HepG2 (cell line): Measurements from ENCODE around the gene ADAMTS12. TPM values are rescaled to one million over a fixed set of nuclear protein-coding genes. Genes with fewer than 3 reads are reported as not detected.
A peak's percentile ranks its signal among the peaks of the same experiment; 100 is the strongest.

Experiments used
- DNMT3B ChIP-seq: conservative IDR thresholded peaks from 2 replicates; pipeline ENCODE4 v1.6.1; 2016; ENCODE audit warnings: missing biosample characterization, control low read depth
- EED ChIP-seq: sonication (generic); formaldehyde crosslinking; IDR thresholded peaks from 2 replicates; pipeline ENCODE4 v1.5.0; 2020; ENCODE audit warnings: mild to moderate bottlenecking, missing genetic modification reagents
- HCFC1 ChIP-seq: fragments of 150-350 bp; IDR thresholded peaks from 2 replicates; pipeline ENCODE4 v1.6.1; 2014; ENCODE audit warnings: low read depth, low read length
- JUN ChIP-seq: sonication (generic); formaldehyde crosslinking; IDR thresholded peaks from 2 replicates; pipeline ENCODE4 v1.4.0; 2020; ENCODE audit warnings: mild to moderate bottlenecking, missing genetic modification reagents
- KAT7 ChIP-seq: IDR thresholded peaks from 2 replicates; pipeline ENCODE4 v1.6.1; 2018; ENCODE audit warnings: borderline replicate concordance, missing compliant biosample characterization
- MEF2D ChIP-seq: sonication (generic); formaldehyde crosslinking; IDR thresholded peaks from 2 replicates; pipeline ENCODE4 v1.5.1; 2020; ENCODE audit warnings: mild to moderate bottlenecking, missing genetic modification reagents
- MNT ChIP-seq: fragments of 450-650 bp; IDR thresholded peaks from 2 replicates; pipeline ENCODE4 v1.6.1; 2016
- PLRG1 ChIP-seq: fragments of 450-650 bp; conservative IDR thresholded peaks from 2 replicates; pipeline ENCODE4 v1.6.1; 2016
- POLR2AphosphoS5 ChIP-seq: IDR thresholded peaks from 2 replicates; pipeline ENCODE4 v1.6.1; 2012; ENCODE audit warnings: low read depth, low read length
- RORA ChIP-seq: sonication (generic); formaldehyde crosslinking; IDR thresholded peaks from 2 replicates; pipeline ENCODE4 v1.5.0; 2020; ENCODE audit warnings: mild to moderate bottlenecking, missing genetic modification reagents, moderate library complexity
- SMAD1 ChIP-seq: sonication (generic); formaldehyde crosslinking; IDR thresholded peaks from 2 replicates; pipeline ENCODE4 v1.4.0; 2020; ENCODE audit warnings: missing genetic modification reagents, low read depth, mild to moderate bottlenecking, borderline replicate concordance
- SMAD3 ChIP-seq: sonication (generic); formaldehyde crosslinking; IDR thresholded peaks from 2 replicates; pipeline ENCODE4 v1.4.0; 2020; ENCODE audit warnings: missing genetic modification reagents
- SOX13 ChIP-seq, 3 experiments: fragments of 450-650 bp in 1 of 3; sonication (generic) in 1 of 3; formaldehyde crosslinking in 1 of 3; IDR thresholded peaks in 2 of 3; conservative IDR thresholded peaks in 1 of 3; 2 replicates each; pipeline versions ENCODE4 v1.5.0 to v1.6.1; 2016 to 2020; ENCODE audit warnings: antibody characterized with exemption in 1 of 3, mild to moderate bottlenecking in 1 of 3, missing compliant biosample characterization in 1 of 3, missing genetic modification reagents in 1 of 3, moderate library complexity in 1 of 3
- TBX3 ChIP-seq: fragments of 450-650 bp; IDR thresholded peaks from 2 replicates; pipeline ENCODE4 v1.6.1; 2017; ENCODE audit warnings: antibody characterized with exemption, mild to moderate bottlenecking, inconsistent platforms, borderline replicate concordance
- TCF7 ChIP-seq: sonication (generic); IDR thresholded peaks from 2 replicates; pipeline ENCODE4 v1.6.1; 2016; ENCODE audit warnings: antibody characterized with exemption, low read depth
- ZFP41 ChIP-seq: sonication (generic); formaldehyde crosslinking; IDR thresholded peaks from 2 replicates; pipeline ENCODE4 v1.4.0; 2020; ENCODE audit warnings: mild to moderate bottlenecking, missing genetic modification reagents, borderline replicate concordance
- ZFX ChIP-seq: sonication (generic); formaldehyde crosslinking; IDR thresholded peaks from 2 replicates; pipeline ENCODE4 v1.4.0; 2020; ENCODE audit warnings: mild to moderate bottlenecking, low read depth, missing genetic modification reagents, moderate library complexity
- ZNF136 ChIP-seq: sonication (generic); formaldehyde crosslinking; IDR thresholded peaks from 2 replicates; pipeline ENCODE4 v1.8.1; 2022; ENCODE audit warnings: low read depth, mild to moderate bottlenecking, moderate library complexity, missing genetic modification reagents
- ZNF362 ChIP-seq: sonication (generic); formaldehyde crosslinking; IDR thresholded peaks from 2 replicates; pipeline ENCODE4 v1.4.0; 2020; ENCODE audit warnings: missing genetic modification reagents, mild to moderate bottlenecking, borderline replicate concordance
- ZNF788 ChIP-seq: sonication (generic); formaldehyde crosslinking; IDR thresholded peaks from 2 replicates; pipeline ENCODE4 v1.5.0; 2020; ENCODE audit warnings: mild to moderate bottlenecking, missing genetic modification reagents, borderline replicate concordance
- ZNF839 ChIP-seq: sonication (generic); formaldehyde crosslinking; IDR thresholded peaks from 2 replicates; pipeline ENCODE4 v1.4.0; 2020; ENCODE audit warnings: missing genetic modification reagents, mild to moderate bottlenecking, borderline replicate concordance
- ZNF883 ChIP-seq: sonication (generic); formaldehyde crosslinking; IDR thresholded peaks from 2 replicates; pipeline ENCODE4 v1.5.1; 2020; ENCODE audit warnings: mild to moderate bottlenecking, missing genetic modification reagents; ENCODE audit errors: not compliant biosample characterization
- polyA plus RNA-seq, 8 experiments: library from polyadenylated mRNA; depleted of rRNA in 3 of 8; stranded (reverse) in 7 of 8; unstranded in 1 of 8; fragments of >200 nt; fragmentation: Illumina TruSeq in 4 of 8; extraction: Trizol in 4 of 8; gene quantifications; 2 replicates each; pipeline versions ENCODE4 v1.2.1 to v1.2.3, GENCODE V29; 2011 to 2016; ENCODE audit warnings: low read depth in 4 of 8, missing spikeins in 1 of 8, mixed read lengths in 1 of 8; ENCODE audit not compliant: insufficient read depth in 1 of 8
- total RNA-seq, 5 experiments: library from RNA; depleted of rRNA; stranded (reverse); fragments of >200 nt; fragmentation: Illumina TruSeq; extraction: Trizol; gene quantifications; 2 replicates each; pipeline ENCODE4 v1.2.3, GENCODE V29; 2016; ENCODE audit warnings: low read depth in 1 of 5
- TF ChIP-seq, protein P1 (sequence below): sonication (generic); formaldehyde crosslinking; IDR thresholded peaks from 2 replicates; pipeline ENCODE4 v1.5.0; 2020; ENCODE audit warnings: mild to moderate bottlenecking, missing genetic modification reagents, moderate library complexity
- TF ChIP-seq, protein P2 (sequence below): sonication (generic); formaldehyde crosslinking; IDR thresholded peaks from 2 replicates; pipeline ENCODE4 v1.4.0; 2020; ENCODE audit warnings: mild to moderate bottlenecking, missing genetic modification reagents

The ADAMTS12 gene
- total and polyA plus RNA-seq, 2 of the 13 experiments (the other 11 are each of a cell fraction or from before 2014, with no cell fraction given), result 0.03 TPM; not detected in 1

DNA sequence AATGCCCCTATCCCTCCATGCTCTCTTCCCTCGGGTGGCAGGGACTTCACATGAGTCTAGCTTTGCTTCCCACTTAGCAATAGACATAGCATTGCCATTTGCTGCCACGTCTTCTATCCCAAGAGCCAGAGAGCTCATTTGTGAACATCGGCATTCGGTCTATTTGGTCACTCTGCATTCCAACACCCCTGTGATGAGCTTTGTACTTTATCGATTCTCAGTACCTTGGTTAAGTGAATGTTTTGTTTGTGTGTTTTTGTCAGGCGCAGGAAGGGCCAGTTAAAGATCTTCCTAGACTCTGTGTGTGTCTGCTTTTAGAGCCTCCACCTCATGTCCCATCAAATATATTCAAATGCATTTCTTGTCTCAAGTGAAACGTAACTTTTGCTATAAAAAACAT, 309.4 kb downstream of the ADAMTS12 start (continued):
- no peak for TF ChIP-seq SOX13 (IDR thresholded peaks at IDR 0.05)
- TF ChIP-seq SOX13 (CRISPR knock-in tag; conservative IDR thresholded peaks at IDR 0.05 in 1 of 2, IDR thresholded peaks at IDR 0.05 in 1 of 2), result peak in 1 of 2 experiments; percentile 81; a peak in 2 of 4 replicates
- TF ChIP-seq PLRG1, result no peak
- TF ChIP-seq EED (CRISPR knock-in tag), result no peak
- no peak for TF ChIP-seq ZNF788 (CRISPR knock-in tag)
- TF ChIP-seq ZFX, result no peak
- no peak for TF ChIP-seq RORA (CRISPR knock-in tag)
- TF ChIP-seq ZNF883 (CRISPR knock-in tag), result no peak
- TF ChIP-seq MEF2D, result no peak
- no peak for TF ChIP-seq POLR2AphosphoS5
- peak; percentile 83 for TF ChIP-seq TBX3
- no peak for TF ChIP-seq HCFC1
- TF ChIP-seq ZFP41 (CRISPR knock-in tag), result no peak
- no peak for TF ChIP-seq ZNF839 (CRISPR knock-in tag)
- no peak for TF ChIP-seq MNT
- TF ChIP-seq JUN (CRISPR knock-in tag), result no peak
- no peak for TF ChIP-seq DNMT3B (CRISPR knock-in tag)
- TF ChIP-seq, protein P1, sequence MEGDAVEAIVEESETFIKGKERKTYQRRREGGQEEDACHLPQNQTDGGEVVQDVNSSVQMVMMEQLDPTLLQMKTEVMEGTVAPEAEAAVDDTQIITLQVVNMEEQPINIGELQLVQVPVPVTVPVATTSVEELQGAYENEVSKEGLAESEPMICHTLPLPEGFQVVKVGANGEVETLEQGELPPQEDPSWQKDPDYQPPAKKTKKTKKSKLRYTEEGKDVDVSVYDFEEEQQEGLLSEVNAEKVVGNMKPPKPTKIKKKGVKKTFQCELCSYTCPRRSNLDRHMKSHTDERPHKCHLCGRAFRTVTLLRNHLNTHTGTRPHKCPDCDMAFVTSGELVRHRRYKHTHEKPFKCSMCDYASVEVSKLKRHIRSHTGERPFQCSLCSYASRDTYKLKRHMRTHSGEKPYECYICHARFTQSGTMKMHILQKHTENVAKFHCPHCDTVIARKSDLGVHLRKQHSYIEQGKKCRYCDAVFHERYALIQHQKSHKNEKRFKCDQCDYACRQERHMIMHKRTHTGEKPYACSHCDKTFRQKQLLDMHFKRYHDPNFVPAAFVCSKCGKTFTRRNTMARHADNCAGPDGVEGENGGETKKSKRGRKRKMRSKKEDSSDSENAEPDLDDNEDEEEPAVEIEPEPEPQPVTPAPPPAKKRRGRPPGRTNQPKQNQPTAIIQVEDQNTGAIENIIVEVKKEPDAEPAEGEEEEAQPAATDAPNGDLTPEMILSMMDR, result no peak
- TF ChIP-seq, protein P2, sequence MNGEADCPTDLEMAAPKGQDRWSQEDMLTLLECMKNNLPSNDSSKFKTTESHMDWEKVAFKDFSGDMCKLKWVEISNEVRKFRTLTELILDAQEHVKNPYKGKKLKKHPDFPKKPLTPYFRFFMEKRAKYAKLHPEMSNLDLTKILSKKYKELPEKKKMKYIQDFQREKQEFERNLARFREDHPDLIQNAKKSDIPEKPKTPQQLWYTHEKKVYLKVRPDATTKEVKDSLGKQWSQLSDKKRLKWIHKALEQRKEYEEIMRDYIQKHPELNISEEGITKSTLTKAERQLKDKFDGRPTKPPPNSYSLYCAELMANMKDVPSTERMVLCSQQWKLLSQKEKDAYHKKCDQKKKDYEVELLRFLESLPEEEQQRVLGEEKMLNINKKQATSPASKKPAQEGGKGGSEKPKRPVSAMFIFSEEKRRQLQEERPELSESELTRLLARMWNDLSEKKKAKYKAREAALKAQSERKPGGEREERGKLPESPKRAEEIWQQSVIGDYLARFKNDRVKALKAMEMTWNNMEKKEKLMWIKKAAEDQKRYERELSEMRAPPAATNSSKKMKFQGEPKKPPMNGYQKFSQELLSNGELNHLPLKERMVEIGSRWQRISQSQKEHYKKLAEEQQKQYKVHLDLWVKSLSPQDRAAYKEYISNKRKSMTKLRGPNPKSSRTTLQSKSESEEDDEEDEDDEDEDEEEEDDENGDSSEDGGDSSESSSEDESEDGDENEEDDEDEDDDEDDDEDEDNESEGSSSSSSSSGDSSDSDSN (CRISPR knock-in tag), result no peak
- no peak for TF ChIP-seq ZNF136 (CRISPR knock-in tag)
- TF ChIP-seq KAT7 (CRISPR knock-in tag), result no peak
- no peak for TF ChIP-seq SMAD3
- TF ChIP-seq TCF7, result 0 out of 2 replicates have a peak, but pooled peaks have one; percentile 40
- TF ChIP-seq ZNF362 (CRISPR knock-in tag), result no peak
- no peak for TF ChIP-seq SMAD1 (CRISPR knock-in tag)
